Naive thymus-derived CD4-positive, alpha-beta T cell (primary cell): ENCODE measurements around the gene BCKDK. TPM values are rescaled to one million over a fixed set of nuclear protein-coding genes. Genes with fewer than 3 reads are reported as not detected.

Source experiments
- ATAC-seq: fragments of 150-1000 bp; cut with Tn5 transposase; 2 replicates; pipeline ENCODE4 v1.10.0; 2021; ENCODE audit warnings: mild to moderate bottlenecking, moderate library complexity
- CTCF ChIA-PET: fragments of 350-600 bp; sonication (Branson Sonifier 250); formaldehyde crosslinking; loops from one replicate; lab custom pipeline; 2021; ENCODE audit warnings: antibody characterized with exemption; lab: Charles Lee
- POLR2A ChIA-PET: fragments of 350-600 bp; sonication (Branson Sonifier 250); formaldehyde crosslinking; loops from one replicate; lab custom pipeline; 2021; ENCODE audit warnings: antibody characterized with exemption, inconsistent platforms; lab: Charles Lee
- DNase-seq, 9 donors: peaks; one replicate each; pipeline versions ENCODE4 v3.0.0 to v3.0.0-alpha.2; 2020 to 2022; ENCODE audit warnings: mixed read lengths in 1 of 9
- H3K27ac ChIP-seq: one replicate; pipeline ENCODE4 v1.7.0; 2013; ENCODE audit warnings: mild to moderate bottlenecking, low read depth, low read length, moderate library complexity
- H3K27me3 ChIP-seq, 2 donors: one replicate each; pipeline ENCODE4 v1.7.0; 2013; ENCODE audit warnings: low read length in 2 of 2, mild to moderate bottlenecking in 2 of 2, moderate library complexity in 2 of 2; ENCODE audit not compliant: control insufficient read depth in 2 of 2, insufficient read depth in 2 of 2
- H3K36me3 ChIP-seq, 3 experiments: 1 replicate in 2 of 3; 2 replicates in 1 of 3; pipeline ENCODE4 v1.7.0; 2013; ENCODE audit warnings: low read length in 3 of 3, mild to moderate bottlenecking in 3 of 3, moderate library complexity in 1 of 3; ENCODE audit not compliant: insufficient read depth in 3 of 3, control insufficient read depth in 2 of 3
- H3K4me1 ChIP-seq, 2 donors: one replicate each; pipeline ENCODE4 v1.7.0; 2013; ENCODE audit warnings: low read length in 2 of 2, mild to moderate bottlenecking in 2 of 2, moderate library complexity in 1 of 2; ENCODE audit not compliant: control insufficient read depth in 2 of 2, insufficient read depth in 2 of 2
- H3K4me3 ChIP-seq: 2 replicates; pipeline ENCODE4 v1.7.0; 2013; ENCODE audit warnings: mild to moderate bottlenecking, low read length
- H3K9me3 ChIP-seq, 3 experiments: 1 replicate in 2 of 3; 2 replicates in 1 of 3; pipeline ENCODE4 v1.7.0; 2013; ENCODE audit warnings: low read length in 3 of 3; ENCODE audit not compliant: control insufficient read depth in 2 of 3
- H3K27ac Mint-ChIP-seq, 9 donors: one replicate each; pipeline ENCODE4 v1.8.0; 2020 to 2022; ENCODE audit warnings: mixed read lengths in 9 of 9, mild to moderate bottlenecking in 8 of 9, moderate library complexity in 5 of 9, inconsistent platforms in 2 of 9
- H3K27me3 Mint-ChIP-seq, 5 donors: one replicate each; pipeline ENCODE4 v1.8.0; 2021 to 2022; ENCODE audit warnings: mixed read lengths in 5 of 5, mild to moderate bottlenecking in 1 of 5
- H3K36me3 Mint-ChIP-seq, 5 donors: one replicate each; pipeline ENCODE4 v1.8.0; 2020 to 2022; ENCODE audit warnings: mixed read lengths in 5 of 5, mild to moderate bottlenecking in 3 of 5, inconsistent platforms in 1 of 5
- H3K4me1 Mint-ChIP-seq, 7 donors: one replicate each; pipeline ENCODE4 v1.8.0; 2020 to 2022; ENCODE audit warnings: mixed read lengths in 7 of 7, mild to moderate bottlenecking in 3 of 7, inconsistent platforms in 1 of 7
- H3K4me3 Mint-ChIP-seq, 10 donors: one replicate each; pipeline ENCODE4 v1.8.0; 2020 to 2022; ENCODE audit warnings: mild to moderate bottlenecking in 10 of 10, mixed read lengths in 10 of 10, moderate library complexity in 6 of 10, inconsistent platforms in 2 of 10
- H3K9me3 Mint-ChIP-seq, 11 donors: one replicate each; pipeline ENCODE4 v1.8.0; 2020 to 2022; ENCODE audit warnings: mixed read lengths in 11 of 11, mild to moderate bottlenecking in 4 of 11, inconsistent platforms in 1 of 11, moderate library complexity in 1 of 11
- intact Hi-C, 2 donors: fragments of 100-400 bp; cut with micrococcal nuclease; formaldehyde crosslinking; loops; one replicate each; pipeline ENCODE4 v1.15.1; 2023
- polyA plus RNA-seq, 2 donors: library from polyadenylated mRNA; unstranded; fragments of 300-500 nt; fragmentation: Illumina TruSeq; gene quantifications; one replicate each; pipeline ENCODE4 v1.2.3, GENCODE V29; 2021
- total RNA-seq, 6 experiments: library from RNA in 5 of 6; stranded (reverse) in 5 of 6; gene quantifications; 1 replicate in 5 of 6; 2 replicates in 1 of 6; pipeline ENCODE4 v1.2.3 and lab custom pipeline; 2021 to 2026

The BCKDK gene
- total and polyA plus RNA-seq, 7 experiments from 2014 or later = 10.3 to 36.0 (median 21.0) TPM

- no peaks in the 10 kb centered on the region for H3K27me3 ChIP-seq
- H3K9me3 ChIP-seq = no peaks in the 10 kb centered on the region
- no peak overlapping the region for H3K27ac ChIP-seq
- intact Hi-C loops = no loop called here
- CTCF ChIA-PET = no interaction called here
- ATAC-seq = no peak
- no peaks in the 10 kb centered on the region for H3K4me1 ChIP-seq
- H3K36me3 ChIP-seq = peaks cover 9 to 81% (median 18%) of the 10 kb centered on the region in 3 experiments
- Mint-ChIP-seq H3K36me3 (peaks cover 0 to 27% (median 10%) of the 10 kb centered on the region in 5 donors), H3K4me3 (no peak overlapping the region), H3K27me3 (no peaks in the 10 kb centered on the region), H3K9me3 (no peaks in the 10 kb centered on the region), H3K4me1 (peaks cover 3 to 22% (median 13%) of the 10 kb centered on the region in 7 donors), H3K27ac (peak overlapping the region in 4 of 9 donors; percentile 34 to 70 (median 58))
- no peak for DNase-seq
- POLR2A ChIA-PET = no interaction called here
- no peak overlapping the region for H3K4me3 ChIP-seq
These were observed 17.7 kb downstream of the BCKDK start for GRCh38 chr16:31125844-31126243.

DNA sequence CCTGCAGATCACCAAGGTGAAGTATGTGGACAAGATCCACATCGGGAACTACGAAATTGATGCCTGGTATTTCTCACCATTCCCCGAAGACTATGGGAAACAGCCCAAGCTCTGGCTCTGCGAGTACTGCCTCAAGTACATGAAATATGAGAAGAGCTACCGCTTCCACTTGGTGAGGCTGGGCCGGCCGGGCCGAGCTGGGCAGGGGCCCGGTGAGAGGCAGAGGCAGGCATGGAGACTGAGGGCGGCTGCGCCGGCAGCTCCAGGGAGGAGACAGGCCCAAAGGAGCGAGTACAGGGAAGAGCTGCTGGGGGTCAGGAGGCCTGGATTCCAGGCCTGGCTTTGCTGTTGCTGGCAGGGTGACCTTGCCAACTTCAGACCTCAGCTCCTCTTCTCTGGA is 19.0 kb downstream of the BCKDK start:
- H3K4me1 ChIP-seq = no peaks in the 10 kb centered on the region
- H3K27me3 ChIP-seq = no peaks in the 10 kb centered on the region
- Mint-ChIP-seq H3K4me1 (peaks cover 3 to 22% (median 11%) of the 10 kb centered on the region in 7 donors), H3K36me3 (peaks cover 0 to 21% (median 6%) of the 10 kb centered on the region in 5 donors), H3K27me3 (no peaks in the 10 kb centered on the region), H3K9me3 (no peaks in the 10 kb centered on the region), H3K4me3 (no peak overlapping the region), H3K27ac (peak overlapping the region in 1 of 9 donors; percentile 32)
- peaks cover 5 to 81% (median 16%) of the 10 kb centered on the region in 3 experiments for H3K36me3 ChIP-seq
- intact Hi-C loops = no loop called here
- CTCF ChIA-PET = no interaction called here
- DNase-seq = no peak
- H3K9me3 ChIP-seq = no peaks in the 10 kb centered on the region
- POLR2A ChIA-PET = interaction anchor here (1.3 to 1.9 kb wide), 2 partner anchors 10 to 15 kb away, joined by 4 to 8 read pairs; partner anchors contain the start of gene KAT8
- no peak overlapping the region for H3K4me3 ChIP-seq
- H3K27ac ChIP-seq = no peak overlapping the region
- no peak for ATAC-seq

DNA sequence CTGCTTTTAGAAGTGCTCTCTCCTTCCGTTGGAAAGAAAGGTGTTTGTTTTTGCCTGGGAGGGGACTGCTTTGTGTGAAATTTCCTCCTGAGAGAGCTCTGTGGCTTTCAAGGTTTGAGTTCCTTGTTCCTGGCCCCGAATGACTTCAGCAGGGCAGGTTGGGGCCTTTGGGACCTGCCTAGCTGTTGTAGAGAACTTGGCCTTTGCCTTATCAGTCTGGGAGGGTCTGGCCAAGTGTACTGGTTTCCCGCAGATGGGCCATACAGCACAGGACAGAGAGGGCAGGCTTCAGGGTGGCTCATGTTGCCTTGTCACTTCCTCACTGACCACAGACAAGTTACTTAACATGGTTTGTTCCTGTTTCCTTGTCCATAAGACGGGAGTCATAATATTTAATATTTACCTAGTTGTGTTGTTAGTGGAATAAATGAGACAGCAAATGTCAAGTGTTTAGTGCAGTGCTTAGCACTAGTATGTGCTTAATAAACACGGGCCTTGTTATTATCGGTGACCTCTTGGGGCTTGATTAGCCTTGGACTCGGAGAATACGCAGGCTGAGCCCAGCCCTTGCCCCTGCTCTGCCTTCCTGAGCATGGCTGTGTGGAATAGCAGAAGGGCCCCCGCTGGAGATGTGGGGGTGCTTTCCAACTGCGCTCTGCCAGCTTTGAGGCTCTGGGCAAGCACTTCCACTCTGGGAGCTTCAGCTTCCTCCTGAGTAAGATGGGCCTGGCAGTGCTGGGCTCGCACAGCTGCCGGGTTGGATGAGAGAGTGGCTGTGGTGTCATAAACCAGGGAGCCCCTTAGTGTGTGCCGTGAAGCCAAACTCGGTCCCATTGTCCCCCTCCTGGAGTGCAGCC is 20.8 kb downstream of the BCKDK start:
- H3K4me1 Mint-ChIP-seq = peaks cover 3 to 22% (median 11%) of the 10 kb centered on the region in 7 donors
- Histone ChIP-seq H3K4me1 (no peaks in the 10 kb centered on the region), H3K4me3 (no peak overlapping the region), H3K36me3 (peaks cover 5 to 88% (median 13%) of the 10 kb centered on the region in 3 experiments), H3K27me3 (no peaks in the 10 kb centered on the region), H3K9me3 (no peaks in the 10 kb centered on the region), H3K27ac (peak overlapping the region; percentile 58)
- peaks cover 0 to 18% (median 4%) of the 10 kb centered on the region in 5 donors for H3K36me3 Mint-ChIP-seq
- intact Hi-C loops = no loop called here
- H3K27ac Mint-ChIP-seq = peak overlapping the region in 6 of 9 donors; percentile 12 to 85 (median 60)
- H3K9me3 Mint-ChIP-seq = no peaks in the 10 kb centered on the region
- H3K27me3 Mint-ChIP-seq = no peaks in the 10 kb centered on the region
- no peak for DNase-seq
- POLR2A ChIA-PET = interaction anchor here (0.7 to 2.2 kb wide), 4 partner anchors 12 to 772 kb away, joined by 3 to 8 read pairs (median 5); partner anchors contain the start of genes FUS and KAT8
- ATAC-seq = peak; percentile 91
- H3K4me3 Mint-ChIP-seq = peak overlapping the region in 3 of 10 donors; percentile 14 to 27 (median 18)
- CTCF ChIA-PET = interaction anchor here (1.4 kb wide), 1 partner anchor 15 kb away, joined by 3 read pairs; no protein-coding TSS in a partner anchor

GRCh38 chr16:31129568-31130335 is 21.6 kb downstream of the BCKDK start:
- H3K27me3 Mint-ChIP-seq = no peaks in the 10 kb centered on the region
- H3K4me1 ChIP-seq = no peaks in the 10 kb centered on the region
- no peak for ATAC-seq
- no peaks in the 10 kb centered on the region for H3K9me3 Mint-ChIP-seq
- ChIA-PET POLR2A (interaction anchor here (0.7 to 2.2 kb wide), 2 partner anchors 12 to 50 kb away, joined by 4 to 6 read pairs; partner anchors contain the start of genes FUS and KAT8), CTCF (interaction anchor here (1.4 kb wide), 1 partner anchor 14 kb away, joined by 3 read pairs; no protein-coding TSS in a partner anchor)
- intact Hi-C loops = no loop called here
- no peak overlapping the region for H3K27ac ChIP-seq
- no peak overlapping the region for H3K4me3 ChIP-seq
- peaks cover 5 to 82% (median 13%) of the 10 kb centered on the region in 3 experiments for H3K36me3 ChIP-seq
- H3K36me3 Mint-ChIP-seq = peaks cover 0 to 18% (median 4%) of the 10 kb centered on the region in 5 donors
- H3K4me3 Mint-ChIP-seq = peak overlapping the region in 1 of 10 donors; percentile 12
- H3K4me1 Mint-ChIP-seq = peaks cover 3 to 22% (median 11%) of the 10 kb centered on the region in 7 donors
- DNase-seq = no peak
- no peaks in the 10 kb centered on the region for H3K9me3 ChIP-seq
- H3K27ac Mint-ChIP-seq = no peak overlapping the region
- H3K27me3 ChIP-seq = no peaks in the 10 kb centered on the region

DNA sequence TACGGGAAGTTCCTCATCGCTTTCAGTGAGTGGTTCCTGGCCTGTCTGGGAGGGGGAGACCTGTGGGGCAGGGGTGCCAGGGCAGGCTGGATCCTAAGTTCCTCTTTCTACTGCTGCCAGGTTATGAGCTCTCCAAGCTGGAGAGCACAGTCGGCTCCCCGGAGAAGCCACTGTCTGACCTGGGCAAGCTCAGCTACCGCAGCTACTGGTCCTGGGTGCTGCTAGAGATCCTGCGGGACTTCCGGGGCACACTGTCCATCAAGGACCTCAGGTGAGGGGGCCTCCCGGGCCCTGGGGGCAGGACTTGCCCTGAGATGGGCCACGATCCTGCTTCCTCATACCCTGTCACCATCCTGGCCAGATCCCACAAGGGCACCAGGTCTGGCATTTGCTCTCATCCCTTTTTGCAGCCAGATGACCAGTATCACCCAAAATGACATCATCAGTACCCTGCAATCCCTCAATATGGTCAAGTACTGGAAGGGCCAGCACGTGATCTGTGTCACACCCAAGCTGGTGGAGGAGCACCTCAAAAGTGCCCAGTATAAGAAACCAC is 22.2 kb downstream of the BCKDK start:
- H3K27ac Mint-ChIP-seq = peak overlapping the region in 2 of 9 donors; percentile 31 to 58
- no peak overlapping the region for H3K27ac ChIP-seq
- no peak overlapping the region for H3K4me3 Mint-ChIP-seq
- H3K4me1 Mint-ChIP-seq = peaks cover 3 to 22% (median 11%) of the 10 kb centered on the region in 7 donors
- CTCF ChIA-PET = no interaction called here
- no peaks in the 10 kb centered on the region for H3K27me3 ChIP-seq
- H3K4me1 ChIP-seq = no peaks in the 10 kb centered on the region
- H3K27me3 Mint-ChIP-seq = no peaks in the 10 kb centered on the region
- H3K9me3 ChIP-seq = no peaks in the 10 kb centered on the region
- POLR2A ChIA-PET = interaction anchor here (1.9 kb wide), 1 partner anchor 11 kb away, joined by 8 read pairs; no protein-coding TSS in a partner anchor
- ATAC-seq (no peak), DNase-seq (no peak)
- H3K36me3 ChIP-seq = peaks cover 5 to 77% (median 13%) of the 10 kb centered on the region in 3 experiments
- peaks cover 0 to 18% (median 4%) of the 10 kb centered on the region in 5 donors for H3K36me3 Mint-ChIP-seq
- H3K4me3 ChIP-seq = no peak overlapping the region
- H3K9me3 Mint-ChIP-seq = no peaks in the 10 kb centered on the region
- intact Hi-C loops = no loop called here

DNA sequence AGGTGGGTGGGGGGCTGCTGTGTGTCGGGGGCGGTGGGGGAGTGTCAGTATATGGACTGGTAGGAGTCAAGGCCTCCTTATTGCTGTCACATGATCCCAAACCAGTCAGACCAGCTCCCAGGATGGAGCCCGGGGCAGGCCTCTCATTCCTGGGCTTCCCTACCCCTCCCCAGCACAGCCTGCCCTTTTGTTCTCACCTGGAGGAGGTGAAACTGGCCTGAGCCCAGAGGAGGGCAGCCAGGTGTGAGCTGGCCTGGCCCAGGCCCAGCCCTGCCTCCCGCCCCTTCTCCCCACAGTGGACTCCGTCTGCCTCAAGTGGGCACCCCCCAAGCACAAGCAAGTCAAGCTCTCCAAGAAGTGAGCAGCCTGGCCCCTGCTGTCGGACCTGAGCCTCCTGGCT is 22.7 kb downstream of the BCKDK start:
- Histone ChIP-seq H3K36me3 (peaks cover 5 to 74% (median 9%) of the 10 kb centered on the region in 3 experiments), H3K4me1 (no peaks in the 10 kb centered on the region), H3K27ac (no peak overlapping the region), H3K9me3 (no peaks in the 10 kb centered on the region), H3K27me3 (no peaks in the 10 kb centered on the region), H3K4me3 (no peak overlapping the region)
- DNase-seq = no peak
- no peak overlapping the region for H3K4me3 Mint-ChIP-seq
- H3K27me3 Mint-ChIP-seq = no peaks in the 10 kb centered on the region
- peaks cover 0 to 16% (median 4%) of the 10 kb centered on the region in 5 donors for H3K36me3 Mint-ChIP-seq
- ATAC-seq = no peak
- ChIA-PET POLR2A (interaction anchor here (1.9 kb wide), 1 partner anchor 11 kb away, joined by 8 read pairs; no protein-coding TSS in a partner anchor), CTCF (no interaction called here)
- no peaks in the 10 kb centered on the region for H3K9me3 Mint-ChIP-seq
- no peak overlapping the region for H3K27ac Mint-ChIP-seq
- intact Hi-C loops = no loop called here
- peaks cover 3 to 20% (median 11%) of the 10 kb centered on the region in 7 donors for H3K4me1 Mint-ChIP-seq
